ENCODE measurements around the gene OTOP2.

OTOP2 gene

GRCh38 chr17:74950207-74950606 lies 26.1 kb downstream of the OTOP2 start:
- Histone ChIP-seq H2BK120ac (ENCODE audit: low read depth, low read length) (no peak overlapping the region), H2BK15ac (replicated peaks; ENCODE audit: low read depth) (no peak overlapping the region), H3K36me3 (ENCODE audit: control insufficient read depth, insufficient read depth, low read length) (no peaks in the 10 kb centered on the region), H3K79me2 (ENCODE audit: control insufficient read depth, insufficient read depth, low read length) (no peaks in the 10 kb centered on the region), H3K23ac (ENCODE audit: low read length) (no peak overlapping the region), H3K4ac (ENCODE audit: low read depth, low read length) (no peak overlapping the region), H4K8ac (ENCODE audit: low read depth, low read length) (no peak overlapping the region), H3K56ac (ENCODE audit: low read length) (no peak overlapping the region), H3K4me3 (ENCODE audit: low read length) (no peak overlapping the region), H3K79me1 (ENCODE audit: low read length) (no peaks in the 10 kb centered on the region), H3K18ac (ENCODE audit: low read length) (no peak overlapping the region), H3K9ac (ENCODE audit: low read length) (no peak overlapping the region), H3K27me3 (ENCODE audit: insufficient read depth, low read length, poor library complexity) (no peaks in the 10 kb centered on the region), H2AK5ac (ENCODE audit: low read length) (no peak overlapping the region), H2BK5ac (ENCODE audit: low read length) (no peak overlapping the region), H3K4me1 (ENCODE audit: control insufficient read depth, low read depth, low read length) (no peaks in the 10 kb centered on the region), H4K5ac (ENCODE audit: low read length) (no peak overlapping the region), H3K27ac (ENCODE audit: low read depth, low read length) (no peak overlapping the region), H3K4me2 (ENCODE audit: low read length) (no peak overlapping the region)
- no peak for DNase-seq
- no CpG with 5 or more reads among the region's 8 CpGs for WGBS (ENCODE audit: extremely low coverage, insufficient coverage, low lambda C conversion rate)

GRCh38 chr17:74951065-74951464 lies 27.0 kb downstream of the OTOP2 start:
- Histone ChIP-seq H3K79me1 (ENCODE audit: low read length) (no peaks in the 10 kb centered on the region), H3K27me3 (ENCODE audit: insufficient read depth, low read length, poor library complexity) (no peaks in the 10 kb centered on the region)

GRCh38 chr17:74951680-74952421 lies 27.8 kb downstream of the OTOP2 start:
- Histone ChIP-seq H2BK15ac (replicated peaks; ENCODE audit: low read depth) (no peak overlapping the region), H4K8ac (ENCODE audit: low read depth, low read length) (no peak overlapping the region), H3K9ac (ENCODE audit: low read length) (no peak overlapping the region), H3K18ac (ENCODE audit: low read length) (no peak overlapping the region), H3K4me3 (ENCODE audit: low read length) (no peak overlapping the region), H3K27ac (ENCODE audit: low read depth, low read length) (no peak overlapping the region), H3K79me1 (ENCODE audit: low read length) (no peaks in the 10 kb centered on the region), H3K23ac (ENCODE audit: low read length) (no peak overlapping the region), H3K56ac (ENCODE audit: low read length) (no peak overlapping the region), H4K5ac (ENCODE audit: low read length) (no peak overlapping the region), H2BK120ac (ENCODE audit: low read depth, low read length) (no peak overlapping the region), H3K79me2 (ENCODE audit: control insufficient read depth, insufficient read depth, low read length) (no peaks in the 10 kb centered on the region), H3K4me1 (ENCODE audit: control insufficient read depth, low read depth, low read length) (no peaks in the 10 kb centered on the region), H2AK5ac (ENCODE audit: low read length) (no peak overlapping the region), H3K4ac (ENCODE audit: low read depth, low read length) (no peak overlapping the region), H2BK5ac (ENCODE audit: low read length) (no peak overlapping the region), H3K4me2 (ENCODE audit: low read length) (no peak overlapping the region), H3K36me3 (ENCODE audit: control insufficient read depth, insufficient read depth, low read length) (no peaks in the 10 kb centered on the region), H3K27me3 (ENCODE audit: insufficient read depth, low read length, poor library complexity) (no peaks in the 10 kb centered on the region)
- WGBS (ENCODE audit: extremely low coverage, insufficient coverage, low lambda C conversion rate): no CpG with 5 or more reads among the region's 32 CpGs
- no peak for DNase-seq

More at GRCh38 chr17:74951065-74951464, 27.0 kb downstream of the OTOP2 start:
- Histone ChIP-seq H3K4me2 (ENCODE audit: low read length) (no peak overlapping the region), H4K5ac (ENCODE audit: low read length) (no peak overlapping the region), H3K27ac (ENCODE audit: low read depth, low read length) (no peak overlapping the region), H2AK5ac (ENCODE audit: low read length) (no peak overlapping the region), H3K56ac (ENCODE audit: low read length) (no peak overlapping the region), H3K79me2 (ENCODE audit: control insufficient read depth, insufficient read depth, low read length) (no peaks in the 10 kb centered on the region), H2BK120ac (ENCODE audit: low read depth, low read length) (no peak overlapping the region), H3K4me1 (ENCODE audit: control insufficient read depth, low read depth, low read length) (no peaks in the 10 kb centered on the region), H4K8ac (ENCODE audit: low read depth, low read length) (no peak overlapping the region), H2BK15ac (replicated peaks; ENCODE audit: low read depth) (no peak overlapping the region), H3K9ac (ENCODE audit: low read length) (no peak overlapping the region), H3K4me3 (ENCODE audit: low read length) (no peak overlapping the region), H2BK5ac (ENCODE audit: low read length) (no peak overlapping the region), H3K23ac (ENCODE audit: low read length) (no peak overlapping the region), H3K18ac (ENCODE audit: low read length) (no peak overlapping the region), H3K36me3 (ENCODE audit: control insufficient read depth, insufficient read depth, low read length) (no peaks in the 10 kb centered on the region), H3K4ac (ENCODE audit: low read depth, low read length) (no peak overlapping the region)
- no peak for DNase-seq
- WGBS (ENCODE audit: extremely low coverage, insufficient coverage, low lambda C conversion rate): no CpG with 5 or more reads among the region's 3 CpGs

- H3K36me3 ChIP-seq (ENCODE audit: control insufficient read depth, insufficient read depth, low read length): no peaks in the 10 kb centered on the region
- H3K4me2 ChIP-seq (ENCODE audit: low read length): no peak overlapping the region
- no peak overlapping the region for H3K4me3 ChIP-seq (ENCODE audit: low read length)
These were observed 28.5 kb downstream of the OTOP2 start for GRCh38 chr17:74952431-74953133.

GRCh38 chr17:74953134-74953687 lies 29.1 kb downstream of the OTOP2 start:
- WGBS (ENCODE audit: extremely low coverage, insufficient coverage, low lambda C conversion rate): no CpG with 5 or more reads among the region's 11 CpGs
- no peak for DNase-seq

More at GRCh38 chr17:74952431-74953133, 28.5 kb downstream of the OTOP2 start:
- Histone ChIP-seq H2BK120ac (ENCODE audit: low read depth, low read length) (no peak overlapping the region), H3K4ac (ENCODE audit: low read depth, low read length) (no peak overlapping the region), H3K79me2 (ENCODE audit: control insufficient read depth, insufficient read depth, low read length) (no peaks in the 10 kb centered on the region), H4K8ac (ENCODE audit: low read depth, low read length) (no peak overlapping the region), H3K56ac (ENCODE audit: low read length) (no peak overlapping the region), H3K4me1 (ENCODE audit: control insufficient read depth, low read depth, low read length) (no peaks in the 10 kb centered on the region), H3K9ac (ENCODE audit: low read length) (no peak overlapping the region), H3K23ac (ENCODE audit: low read length) (no peak overlapping the region), H3K27ac (ENCODE audit: low read depth, low read length) (no peak overlapping the region), H3K27me3 (ENCODE audit: insufficient read depth, low read length, poor library complexity) (no peaks in the 10 kb centered on the region), H2AK5ac (ENCODE audit: low read length) (no peak overlapping the region), H2BK5ac (ENCODE audit: low read length) (no peak overlapping the region), H3K18ac (ENCODE audit: low read length) (no peak overlapping the region), H2BK15ac (replicated peaks; ENCODE audit: low read depth) (no peak overlapping the region), H4K5ac (ENCODE audit: low read length) (no peak overlapping the region), H3K79me1 (ENCODE audit: low read length) (no peaks in the 10 kb centered on the region)
- no peak for DNase-seq
- WGBS (ENCODE audit: extremely low coverage, insufficient coverage, low lambda C conversion rate): no CpG with 5 or more reads among the region's 24 CpGs

More at GRCh38 chr17:74953134-74953687, 29.1 kb downstream of the OTOP2 start:
- Histone ChIP-seq H2AK5ac (ENCODE audit: low read length) (no peak overlapping the region), H3K79me2 (ENCODE audit: control insufficient read depth, insufficient read depth, low read length) (no peaks in the 10 kb centered on the region), H3K18ac (ENCODE audit: low read length) (no peak overlapping the region), H3K27me3 (ENCODE audit: insufficient read depth, low read length, poor library complexity) (no peaks in the 10 kb centered on the region), H3K9ac (ENCODE audit: low read length) (no peak overlapping the region), H4K5ac (ENCODE audit: low read length) (no peak overlapping the region), H2BK15ac (replicated peaks; ENCODE audit: low read depth) (no peak overlapping the region), H3K36me3 (ENCODE audit: control insufficient read depth, insufficient read depth, low read length) (no peaks in the 10 kb centered on the region), H3K4me3 (ENCODE audit: low read length) (no peak overlapping the region), H3K4me2 (ENCODE audit: low read length) (no peak overlapping the region), H3K4ac (ENCODE audit: low read depth, low read length) (no peak overlapping the region), H3K23ac (ENCODE audit: low read length) (no peak overlapping the region), H2BK120ac (ENCODE audit: low read depth, low read length) (no peak overlapping the region), H3K4me1 (ENCODE audit: control insufficient read depth, low read depth, low read length) (no peaks in the 10 kb centered on the region), H4K8ac (ENCODE audit: low read depth, low read length) (no peak overlapping the region), H3K27ac (ENCODE audit: low read depth, low read length) (no peak overlapping the region), H3K79me1 (ENCODE audit: low read length) (no peaks in the 10 kb centered on the region), H3K56ac (ENCODE audit: low read length) (no peak overlapping the region), H2BK5ac (ENCODE audit: low read length) (no peak overlapping the region)

Measured in mesendoderm (in vitro differentiated cells).